SK-N-SH treated with all-trans-retinoic acid at 6 μM for 48 hours (cell line): ENCODE data around the gene CHST15.

ENCODE experiments used
- ATAC-seq: fragments of 200-7000 bp; cut with Tn5 transposase; 3 replicates; pipeline ENCODE4 v1.9.1; 2020; ENCODE audit warnings: mild to moderate bottlenecking, moderate library complexity
- ARNTL ChIP-seq: fragments of 450-650 bp; formaldehyde crosslinking; IDR thresholded peaks from 2 replicates; pipeline ENCODE4 v1.5.0; 2020; ENCODE audit warnings: low read depth, mild to moderate bottlenecking, moderate library complexity, borderline replicate concordance
- BACH2 ChIP-seq: fragments of 250-450 bp; sonication (Bioruptor Pico); IDR thresholded peaks from 2 replicates; pipeline ENCODE4 v1.9.0; 2021; ENCODE audit warnings: mild to moderate bottlenecking, borderline replicate concordance
- CSRNP3 ChIP-seq: fragments of 250-450 bp; sonication (Bioruptor Pico); IDR thresholded peaks from 2 replicates; pipeline ENCODE4 v1.5.1; 2021; ENCODE audit warnings: mild to moderate bottlenecking, moderate library complexity
- ESRRG ChIP-seq: fragments of 250-450 bp; sonication (Bioruptor Pico); IDR thresholded peaks from 2 replicates; pipeline ENCODE4 v1.6.1; 2021; ENCODE audit warnings: mild to moderate bottlenecking
- GLIS3 ChIP-seq: fragments of 250-450 bp; sonication (Bioruptor Pico); IDR thresholded peaks from 2 replicates; pipeline ENCODE4 v1.5.0; 2020; ENCODE audit warnings: mild to moderate bottlenecking, moderate library complexity
- ISL1 ChIP-seq: fragments of 250-450 bp; sonication (Bioruptor Pico); IDR thresholded peaks from 2 replicates; pipeline ENCODE4 v2.1.2; 2022; ENCODE audit warnings: mild to moderate bottlenecking, moderate library complexity
- OSR1 ChIP-seq: fragments of 250-450 bp; sonication (Bioruptor Pico); IDR thresholded peaks from 2 replicates; pipeline ENCODE4 v1.8.0; 2022; ENCODE audit warnings: moderate library complexity, mild to moderate bottlenecking, inconsistent platforms
- PATZ1 ChIP-seq: fragments of 250-450 bp; sonication (Bioruptor Pico); IDR thresholded peaks from 2 replicates; pipeline ENCODE4 v1.8.0; 2020; ENCODE audit warnings: mild to moderate bottlenecking, moderate library complexity, borderline replicate concordance
- POU6F1 ChIP-seq: fragments of 250-450 bp; sonication (Bioruptor Pico); IDR thresholded peaks from 2 replicates; pipeline ENCODE4 v1.8.0; 2021; ENCODE audit warnings: low read depth, mild to moderate bottlenecking, moderate library complexity, borderline replicate concordance
- PPARA ChIP-seq: fragments of 250-450 bp; sonication (Bioruptor Pico); IDR thresholded peaks from 2 replicates; pipeline ENCODE4 v1.5.0; 2020; ENCODE audit warnings: mild to moderate bottlenecking, borderline replicate concordance
- RARB ChIP-seq: fragments of 250-450 bp; sonication (Bioruptor Pico); IDR thresholded peaks from 2 replicates; pipeline ENCODE4 v1.8.0; 2021; ENCODE audit warnings: mild to moderate bottlenecking, moderate library complexity
- SNAI2 ChIP-seq: fragments of 250-450 bp; sonication (Bioruptor Pico); IDR thresholded peaks from 2 replicates; pipeline ENCODE4 v1.5.0; 2020; ENCODE audit warnings: mild to moderate bottlenecking, moderate library complexity
- TCF4 ChIP-seq: fragments of 250-450 bp; sonication (Bioruptor Pico); IDR thresholded peaks from 2 replicates; pipeline ENCODE4 v1.8.0; 2021; ENCODE audit warnings: mild to moderate bottlenecking, moderate library complexity, borderline replicate concordance
- TOX ChIP-seq: fragments of 250-450 bp; sonication (Bioruptor Pico); IDR thresholded peaks from 2 replicates; pipeline ENCODE4 v1.8.0; 2021; ENCODE audit warnings: mild to moderate bottlenecking, moderate library complexity, borderline replicate concordance
- TSHZ2 ChIP-seq: fragments of 250-450 bp; sonication (Bioruptor Pico); IDR thresholded peaks from 2 replicates; pipeline ENCODE4 v1.5.0; 2020; ENCODE audit warnings: mild to moderate bottlenecking, moderate library complexity
- ZC3H10 ChIP-seq: fragments of 250-450 bp; sonication (Bioruptor Pico); IDR thresholded peaks from 2 replicates; pipeline ENCODE4 v1.5.1; 2021; ENCODE audit warnings: mild to moderate bottlenecking, moderate library complexity
- ZFP3 ChIP-seq: fragments of 250-450 bp; sonication (Bioruptor Pico); IDR thresholded peaks from 2 replicates; pipeline ENCODE4 v1.5.0; 2020; ENCODE audit warnings: mild to moderate bottlenecking, moderate library complexity
- ZFP30 ChIP-seq: fragments of 450-650 bp; formaldehyde crosslinking; IDR thresholded peaks from 2 replicates; pipeline ENCODE4 v1.5.0; 2022; ENCODE audit warnings: mild to moderate bottlenecking, moderate library complexity
- ZNF565 ChIP-seq: fragments of 450-650 bp; formaldehyde crosslinking; conservative IDR thresholded peaks from 2 replicates; pipeline ENCODE4 v1.5.0; 2020; ENCODE audit warnings: low read depth, mild to moderate bottlenecking, moderate library complexity
- ZNF70 ChIP-seq: fragments of 450-650 bp; formaldehyde crosslinking; IDR thresholded peaks from 2 replicates; pipeline ENCODE4 v1.5.0; 2020; ENCODE audit warnings: mild to moderate bottlenecking, moderate library complexity
- ZNF8 ChIP-seq: fragments of 450-650 bp; formaldehyde crosslinking; IDR thresholded peaks from 2 replicates; pipeline ENCODE4 v1.5.0; 2020; ENCODE audit warnings: mild to moderate bottlenecking, moderate library complexity

The CHST15 gene

GRCh38 chr10:124005091-124005490 is 88.3 kb downstream of the CHST15 start:
- ATAC-seq: no peak
- TF ChIP-seq PPARA (CRISPR knock-in tag) (no peak), OSR1 (CRISPR knock-in tag) (no peak), ISL1 (CRISPR knock-in tag) (no peak), BACH2 (CRISPR knock-in tag) (no peak)

GRCh38 chr10:124004663-124005004 is 88.8 kb downstream of the CHST15 start:
- ATAC-seq: no peak
- TF ChIP-seq ZNF565 (CRISPR knock-in tag): no peak
- TF ChIP-seq ESRRG (CRISPR knock-in tag): no peak
- no peak for TF ChIP-seq POU6F1 (CRISPR knock-in tag)
- no peak for TF ChIP-seq SNAI2 (CRISPR knock-in tag)
- no peak for TF ChIP-seq GLIS3 (CRISPR knock-in tag)
- no peak for TF ChIP-seq ZFP3

GRCh38 chr10:124003871-124004662 is 89.3 kb downstream of the CHST15 start:
- no peak for TF ChIP-seq ZC3H10 (CRISPR knock-in tag)
- TF ChIP-seq ZFP30: no peak
- TF ChIP-seq TCF4 (CRISPR knock-in tag): no peak
- no peak for TF ChIP-seq GLIS3 (CRISPR knock-in tag)
- no peak for TF ChIP-seq RARB
- TF ChIP-seq PATZ1: no peak
- TF ChIP-seq ARNTL (CRISPR knock-in tag): no peak
- TF ChIP-seq ZNF8 (CRISPR knock-in tag): no peak
- no peak for TF ChIP-seq ZFP3
- no peak for TF ChIP-seq ZNF565 (CRISPR knock-in tag)
- TF ChIP-seq ZNF70 (CRISPR knock-in tag): no peak
- no peak for TF ChIP-seq PPARA (CRISPR knock-in tag)
- no peak for ATAC-seq

- no peak for TF ChIP-seq TSHZ2
- no peak for TF ChIP-seq ZNF70 (CRISPR knock-in tag)
- no peak for TF ChIP-seq ZFP3
- TF ChIP-seq TOX (CRISPR knock-in tag): no peak
- TF ChIP-seq CSRNP3 (CRISPR knock-in tag): no peak
- no peak for TF ChIP-seq PPARA (CRISPR knock-in tag)
- TF ChIP-seq ISL1 (CRISPR knock-in tag): no peak
- TF ChIP-seq OSR1 (CRISPR knock-in tag): no peak
Measured at GRCh38 chr10:124003481-124003870, 89.9 kb downstream of the CHST15 start.

More at GRCh38 chr10:124003481-124003870, 89.9 kb downstream of the CHST15 start:
- no peak for ATAC-seq
